HS-27A (cell line): ENCODE data around the gene CRYGC.

ENCODE experiments used
- DNase-seq: peaks from one replicate; pipeline ENCODE4 v3.0.0-alpha.2; 2012; ENCODE audit warnings: low read depth, missing footprints

The CRYGC gene

DNA sequence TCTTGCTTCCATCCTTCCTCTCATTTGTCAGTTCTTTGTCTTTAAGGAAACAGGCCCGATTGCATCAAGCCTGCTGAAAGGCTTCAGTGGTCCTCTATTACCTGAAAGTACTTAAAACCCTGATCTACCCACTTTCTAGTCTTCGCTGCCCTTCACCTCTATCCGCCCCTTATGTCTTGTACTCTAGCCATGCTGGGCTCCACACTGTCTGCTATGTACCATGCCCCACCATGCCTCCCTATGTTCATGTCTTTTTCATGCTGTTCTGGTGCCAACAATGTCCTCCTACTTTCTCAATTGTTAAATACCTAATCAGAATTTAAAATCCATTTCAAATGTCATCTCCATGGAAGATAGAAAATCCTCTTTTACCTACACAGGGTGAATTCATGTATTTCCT lies 33.5 kb downstream of the CRYGC start:
- DNase-seq, result no peak

DNA sequence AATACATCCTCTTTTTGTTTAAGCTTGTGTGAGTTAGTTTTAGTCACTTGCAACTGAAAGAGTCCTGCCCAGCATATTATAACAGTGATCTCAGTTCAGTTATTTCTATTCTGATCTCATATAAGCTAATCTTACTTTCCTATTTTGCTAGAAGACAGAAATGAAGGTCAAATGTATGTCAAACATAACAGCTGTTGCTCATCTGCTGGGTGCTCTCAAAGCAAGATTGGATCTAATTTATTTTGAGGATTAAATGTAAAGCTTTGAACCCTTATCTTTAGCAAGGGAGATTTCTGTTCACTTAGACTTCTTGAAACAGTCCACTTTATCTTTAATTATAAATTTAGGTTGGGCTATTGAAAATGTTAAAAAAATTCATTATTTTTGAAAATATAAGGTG lies 36.5 kb downstream of the CRYGC start:
- no peak for DNase-seq

DNA sequence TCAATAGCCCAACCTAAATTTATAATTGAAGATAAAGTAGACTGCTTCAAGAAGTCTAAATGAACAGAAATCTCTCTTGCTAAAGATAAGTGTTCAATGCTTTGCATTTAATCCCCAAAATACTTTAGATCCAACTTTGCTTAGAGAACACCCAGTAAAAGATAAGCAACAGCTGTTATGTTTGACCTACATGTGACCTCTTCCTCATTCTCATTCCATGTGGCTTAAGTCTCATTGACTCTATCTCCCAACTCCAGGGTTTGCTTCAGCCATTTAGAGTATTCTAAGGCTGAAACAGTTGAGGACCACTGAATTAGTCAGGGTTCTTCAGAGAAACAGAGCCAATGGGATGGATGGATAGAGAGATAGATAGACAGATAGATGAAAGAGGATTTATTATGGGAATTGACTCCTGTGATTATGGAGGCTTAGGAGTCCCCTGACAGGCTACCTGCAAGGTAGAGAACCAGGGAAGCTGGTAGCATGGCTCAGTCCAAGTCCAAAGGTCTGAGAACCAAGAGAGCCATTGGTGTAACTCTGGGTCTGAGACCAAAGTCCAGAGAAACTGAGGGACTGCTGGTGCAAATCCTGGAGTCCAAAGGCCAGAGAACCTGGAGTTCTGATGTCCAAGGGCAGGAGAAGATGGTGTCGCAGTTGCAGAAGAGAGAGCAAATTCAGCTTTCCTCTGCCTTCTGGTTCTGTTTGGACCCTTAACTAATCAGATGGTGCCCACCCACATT lies 37.4 kb downstream of the CRYGC start:
- no peak for DNase-seq

DNA sequence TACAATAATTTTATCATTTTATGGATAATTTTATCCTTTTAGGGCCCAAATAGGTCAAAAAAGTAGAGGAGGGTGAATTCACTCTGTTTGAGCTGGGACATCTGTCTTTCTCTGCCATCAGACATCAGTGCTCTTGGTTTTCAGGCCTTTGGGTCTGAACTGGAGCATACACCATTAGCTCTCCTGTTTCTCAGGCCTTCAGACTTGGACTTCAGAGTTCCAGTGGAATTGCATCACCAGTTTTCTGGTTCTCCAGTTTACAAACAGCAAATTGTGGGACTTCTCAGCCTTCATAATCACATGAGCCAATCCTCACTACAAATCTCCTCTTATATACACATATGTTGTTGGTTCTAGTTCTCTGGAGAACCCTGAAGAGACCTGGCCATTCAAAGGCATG lies 39.2 kb downstream of the CRYGC start:
- DNase-seq, result no peak

DNA sequence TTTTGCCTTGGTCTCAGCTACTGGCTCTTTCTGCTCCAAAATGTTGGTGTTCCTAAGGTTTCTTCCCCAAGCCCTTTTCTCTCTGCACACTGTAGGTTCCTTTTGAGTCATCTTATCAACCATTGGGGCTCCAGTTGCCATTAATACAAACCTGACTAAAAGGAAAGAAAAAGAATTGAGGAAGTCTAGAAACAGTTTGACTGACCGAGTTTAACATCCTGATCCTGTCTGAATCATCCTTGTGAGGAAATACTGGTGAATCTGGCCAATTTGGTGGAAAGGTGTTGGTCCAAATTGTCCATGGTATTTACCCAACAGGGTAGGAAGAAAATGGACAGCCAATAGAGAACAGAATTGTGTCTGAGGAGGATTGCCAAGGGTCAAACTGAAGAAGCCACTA lies 43.6 kb downstream of the CRYGC start:
- DNase-seq, result no peak

DNA sequence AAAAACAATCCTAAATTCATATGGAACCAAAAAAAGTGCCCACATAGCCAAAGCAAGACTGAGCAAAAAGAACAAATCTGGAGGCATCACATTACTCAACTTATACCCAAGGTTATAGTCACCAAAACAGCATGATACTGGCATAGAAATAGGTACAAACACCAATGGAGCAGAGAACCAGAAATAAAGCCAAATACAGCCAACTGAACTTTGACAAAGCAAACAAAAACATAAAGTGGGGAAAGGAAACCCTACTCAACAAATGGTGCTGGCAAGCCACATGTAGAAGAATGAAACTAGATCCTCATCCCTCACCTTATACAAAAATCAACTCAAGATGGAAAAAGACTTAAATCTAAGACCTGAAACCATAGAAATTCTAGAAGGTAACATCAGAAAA lies 45.8 kb downstream of the CRYGC start:
- DNase-seq, result no peak
